Measurements from ENCODE around the gene SNX14. TPM values are rescaled to one million over a fixed set of nuclear protein-coding genes. Genes with fewer than 3 reads are reported as not detected.
"Not testable (repeated sequence)": the region's sequence is repeated elsewhere in the genome, so short reads cannot be mapped to it uniquely, and the experiment has no call there.

SNX14 gene
- total and polyA plus RNA-seq, 8 donors = 11.2 to 209 (median 61.5) TPM

DNA sequence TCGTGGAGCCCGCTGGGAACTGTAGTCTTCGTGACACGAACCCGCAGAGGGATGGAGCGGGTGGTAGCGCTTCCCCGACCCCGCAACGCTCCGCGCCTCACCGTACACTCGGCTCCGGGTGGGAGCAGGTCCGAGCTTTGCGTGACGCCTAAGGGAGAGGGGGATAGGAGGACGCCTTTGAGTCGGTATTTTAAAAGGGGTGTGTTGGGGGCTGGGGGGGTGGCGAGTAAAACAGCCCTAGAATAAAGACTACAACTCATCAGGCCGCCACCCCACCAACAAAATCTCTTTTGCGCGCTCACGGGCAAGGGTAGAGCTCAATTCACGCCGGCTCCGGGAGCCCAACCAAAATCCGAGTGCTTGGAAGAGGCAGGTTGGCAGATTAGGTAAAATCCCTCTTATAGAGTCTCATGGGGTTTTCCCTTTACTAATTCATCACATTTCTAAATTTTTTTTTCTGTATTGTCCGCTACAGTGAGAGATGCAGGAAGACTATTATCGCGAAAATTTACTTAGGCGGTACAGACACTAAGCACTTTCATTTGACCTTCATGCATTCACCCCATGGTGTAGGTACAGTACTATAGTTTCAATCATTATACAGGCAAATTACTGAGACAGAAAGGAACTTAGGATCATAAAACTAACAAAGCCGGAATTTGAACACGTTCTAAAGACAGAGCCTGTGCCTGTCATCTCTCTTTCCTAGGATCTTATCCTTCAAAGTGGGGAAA lies 706 bp upstream of the SNX14 start:
- H3K27ac ChIP-seq = peak overlapping the region; percentile 95 to 99 (median 96)
- intact Hi-C loops (cut with DNase I; ENCODE audit: low total_unique reads) = no loop called here
- no peak for TF ChIP-seq EP300 (IDR thresholded peaks at IDR 0.05)
- no peak for TF ChIP-seq POLR2A (IDR thresholded peaks at IDR 0.05)
- no peak for TF ChIP-seq POLR2AphosphoS5 (IDR thresholded peaks at IDR 0.05)
- TF ChIP-seq, protein P1, sequence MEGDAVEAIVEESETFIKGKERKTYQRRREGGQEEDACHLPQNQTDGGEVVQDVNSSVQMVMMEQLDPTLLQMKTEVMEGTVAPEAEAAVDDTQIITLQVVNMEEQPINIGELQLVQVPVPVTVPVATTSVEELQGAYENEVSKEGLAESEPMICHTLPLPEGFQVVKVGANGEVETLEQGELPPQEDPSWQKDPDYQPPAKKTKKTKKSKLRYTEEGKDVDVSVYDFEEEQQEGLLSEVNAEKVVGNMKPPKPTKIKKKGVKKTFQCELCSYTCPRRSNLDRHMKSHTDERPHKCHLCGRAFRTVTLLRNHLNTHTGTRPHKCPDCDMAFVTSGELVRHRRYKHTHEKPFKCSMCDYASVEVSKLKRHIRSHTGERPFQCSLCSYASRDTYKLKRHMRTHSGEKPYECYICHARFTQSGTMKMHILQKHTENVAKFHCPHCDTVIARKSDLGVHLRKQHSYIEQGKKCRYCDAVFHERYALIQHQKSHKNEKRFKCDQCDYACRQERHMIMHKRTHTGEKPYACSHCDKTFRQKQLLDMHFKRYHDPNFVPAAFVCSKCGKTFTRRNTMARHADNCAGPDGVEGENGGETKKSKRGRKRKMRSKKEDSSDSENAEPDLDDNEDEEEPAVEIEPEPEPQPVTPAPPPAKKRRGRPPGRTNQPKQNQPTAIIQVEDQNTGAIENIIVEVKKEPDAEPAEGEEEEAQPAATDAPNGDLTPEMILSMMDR (IDR thresholded peaks at IDR 0.05) = no peak
- H3K4me1 ChIP-seq = peaks cover 13 to 33% (median 22%) of the 10 kb centered on the region in 4 donors
- DNase-seq = no peak
- 0 to 1% (median 1%) methylated on average over 34 to 35 of the region's 35 CpGs for WGBS, 5 donors
- peak overlapping the region; percentile 69 to 78 (median 72) for H3K4me3 ChIP-seq
- no peaks in the 10 kb centered on the region for H3K27me3 ChIP-seq
- H3K9me3 ChIP-seq = no peaks in the 10 kb centered on the region
- H3K36me3 ChIP-seq = no peaks in the 10 kb centered on the region

DNA sequence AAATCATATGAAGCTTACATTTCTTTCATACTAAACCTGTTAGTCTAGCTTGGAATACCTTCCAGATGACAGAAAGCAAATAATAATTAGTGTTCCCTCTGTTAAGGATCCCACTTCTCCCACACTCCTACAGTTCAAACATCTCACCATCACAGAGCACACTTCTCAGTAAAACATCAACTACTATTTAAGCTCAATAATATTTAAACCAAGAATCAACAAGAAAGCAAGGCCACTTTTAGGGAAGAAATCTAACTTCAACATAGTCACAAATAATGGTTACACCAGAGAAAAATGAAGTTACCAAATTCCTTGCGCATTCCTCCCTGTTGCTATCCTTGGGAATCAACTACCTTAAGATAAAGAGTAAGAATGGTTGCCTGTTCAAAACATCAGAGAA lies 1.6 kb downstream of the SNX14 start:
- H3K36me3 ChIP-seq = peaks cover 0 to 6% (median 0%) of the 10 kb centered on the region in 4 donors
- H3K27me3 ChIP-seq = no peaks in the 10 kb centered on the region
- no peak overlapping the region for H3K27ac ChIP-seq
- TF ChIP-seq POLR2AphosphoS5 (IDR thresholded peaks at IDR 0.05) (no peak), POLR2A (IDR thresholded peaks at IDR 0.05) (no peak), EP300 (IDR thresholded peaks at IDR 0.05) (no peak)
- TF ChIP-seq, protein P1 (IDR thresholded peaks at IDR 0.05) = no peak
- peak overlapping the region in 3 of 4 donors; percentile 69 to 78 (median 69) for H3K4me3 ChIP-seq
- no peaks in the 10 kb centered on the region for H3K9me3 ChIP-seq
- no peak for DNase-seq
- H3K4me1 ChIP-seq = peaks cover 13 to 37% (median 22%) of the 10 kb centered on the region in 4 donors
- WGBS, 5 donors = 90 to 100% (median 96%) methylated on average over 1 of the region's 1 CpG
- intact Hi-C loops (cut with DNase I; ENCODE audit: low total_unique reads) = no loop called here

DNA sequence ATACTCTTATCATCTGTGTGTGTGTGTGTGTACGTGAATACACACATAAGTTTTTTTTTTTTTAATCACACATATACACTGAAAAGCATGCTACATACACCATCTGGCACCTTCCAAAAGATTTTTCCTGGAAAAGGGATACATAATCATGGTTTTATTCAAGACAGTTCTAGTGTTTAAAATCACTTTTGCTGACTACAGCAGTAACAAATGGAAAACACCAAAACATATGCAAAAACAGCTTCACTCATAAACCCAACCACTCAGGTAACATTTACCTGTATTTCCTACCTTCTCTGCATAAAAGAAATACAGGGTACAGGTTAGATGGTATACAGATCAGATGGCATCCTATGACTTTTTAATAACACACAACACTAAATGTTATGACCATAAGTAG lies 2.5 kb downstream of the SNX14 start:
- DNase-seq = no peak
- Histone ChIP-seq H3K9me3 (no peaks in the 10 kb centered on the region), H3K27ac (no peak overlapping the region), H3K4me1 (peaks cover 13 to 37% (median 22%) of the 10 kb centered on the region in 4 donors), H3K4me3 (no peak overlapping the region), H3K36me3 (peaks cover 0 to 6% (median 0%) of the 10 kb centered on the region in 4 donors), H3K27me3 (no peaks in the 10 kb centered on the region)
- TF ChIP-seq, protein P1 (IDR thresholded peaks at IDR 0.05) = no peak
- TF ChIP-seq POLR2AphosphoS5 (IDR thresholded peaks at IDR 0.05) (no peak), EP300 (IDR thresholded peaks at IDR 0.05) (no peak), POLR2A (IDR thresholded peaks at IDR 0.05) (no peak)
- intact Hi-C loops (cut with DNase I; ENCODE audit: low total_unique reads) = no loop called here
- WGBS, 5 donors = 67 to 81% (median 72%) methylated on average over 1 of the region's 1 CpG

DNA sequence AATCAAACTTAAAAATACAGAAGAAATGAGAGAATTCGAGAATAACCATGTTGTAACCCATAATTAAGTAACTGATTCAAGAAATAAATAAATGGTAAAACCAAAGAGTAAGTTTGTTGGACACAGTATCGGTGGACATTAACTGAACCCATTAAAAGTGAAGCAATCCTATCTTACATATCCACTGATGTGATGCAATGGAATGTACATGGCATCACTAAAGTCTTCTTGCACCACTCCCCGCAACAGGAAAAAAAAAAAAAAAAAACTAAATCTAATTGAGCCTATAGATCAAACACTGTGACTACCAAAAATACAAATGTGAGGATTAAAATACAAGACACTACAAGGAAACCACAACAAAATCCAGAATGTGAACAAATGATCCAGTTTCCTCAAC lies 7.9 kb downstream of the SNX14 start:
- DNase-seq = no peak
- peaks cover 0 to 6% (median 0%) of the 10 kb centered on the region in 4 donors for H3K36me3 ChIP-seq
- intact Hi-C loops (cut with DNase I; ENCODE audit: low total_unique reads) = no loop called here
- H3K27me3 ChIP-seq = no peaks in the 10 kb centered on the region
- no peak for TF ChIP-seq POLR2AphosphoS5 (IDR thresholded peaks at IDR 0.05)
- TF ChIP-seq EP300 (IDR thresholded peaks at IDR 0.05) = no peak
- TF ChIP-seq, protein P1 (IDR thresholded peaks at IDR 0.05) = no peak
- TF ChIP-seq POLR2A (IDR thresholded peaks at IDR 0.05) = no peak
- H3K9me3 ChIP-seq = peaks cover 0 to 23% (median 3%) of the 10 kb centered on the region in 4 donors
- H3K4me3 ChIP-seq = no peak overlapping the region
- WGBS, 5 donors = 86 to 97% (median 94%) methylated on average over 3 of the region's 3 CpGs
- peaks cover 0 to 15% (median 6%) of the 10 kb centered on the region in 4 donors for H3K4me1 ChIP-seq
- no peak overlapping the region for H3K27ac ChIP-seq

DNA sequence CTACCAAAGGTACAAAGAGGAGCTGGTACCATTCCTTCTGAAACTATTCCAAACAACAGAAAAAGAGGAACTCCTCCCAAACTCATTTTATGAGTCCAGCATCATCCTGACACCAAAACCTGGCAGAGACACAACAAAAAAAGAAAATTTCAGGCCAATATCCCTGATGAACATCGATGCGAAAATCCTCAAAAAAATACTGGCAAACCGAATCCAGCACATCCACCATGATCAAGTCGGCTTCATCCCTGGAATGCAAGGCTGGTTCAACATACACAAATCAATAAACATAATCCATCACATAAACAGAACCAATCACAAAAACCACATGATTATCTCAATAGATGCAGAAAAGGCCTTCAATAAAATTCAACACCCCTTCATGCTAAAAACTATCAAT lies 10.8 kb downstream of the SNX14 start:
- DNase-seq; intact Hi-C loops (cut with DNase I; ENCODE audit: low total_unique reads): not testable (repeated sequence)
- H3K9me3 ChIP-seq = peaks cover 0 to 23% (median 3%) of the 10 kb centered on the region in 4 donors

More for the DNA sequence above, 10.8 kb downstream of the SNX14 start:
- 92 to 98% (median 96%) methylated on average over 4 of the region's 4 CpGs for WGBS, 5 donors
- not testable (repeated sequence) for H3K4me3 ChIP-seq, H3K27me3 ChIP-seq, H3K27ac ChIP-seq
- H3K36me3 ChIP-seq = peaks cover 0 to 11% (median 0%) of the 10 kb centered on the region in 4 donors
- H3K4me1 ChIP-seq = peaks cover 9 to 41% (median 27%) of the 10 kb centered on the region in 4 donors

Measured in stomach (tissue), 9 donors.